GM21515 (cell line): ENCODE measurements around the gene GDPD4.

Source experiments
- ATAC-seq: cut with Tn5 transposase; IDR thresholded peaks from one replicate; pipeline ENCODE4 v1.9.1; 2021; ENCODE audit not compliant: unreplicated experiment

Gene GDPD4

DNA sequence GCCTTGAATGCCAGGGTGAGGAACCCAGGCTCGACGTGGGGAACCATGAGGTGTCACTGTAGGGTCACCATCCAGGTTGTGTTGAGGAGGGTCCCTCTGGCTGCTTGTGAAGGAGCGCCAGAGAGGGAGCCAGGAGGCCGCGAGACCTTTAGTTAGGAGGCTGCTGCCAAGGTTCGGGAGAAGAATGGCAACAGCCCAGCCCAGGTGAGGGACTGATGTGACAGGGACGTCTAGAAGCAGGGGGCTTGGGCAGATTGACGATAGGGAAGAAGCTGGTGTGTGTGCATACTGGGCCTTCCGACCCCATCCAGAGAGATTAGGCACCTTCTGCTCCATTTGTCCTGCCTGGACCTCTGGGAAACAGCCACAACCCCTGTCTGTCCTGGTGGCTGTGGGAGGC is 124.5 kb downstream of the GDPD4 start:
- no peak for ATAC-seq

DNA sequence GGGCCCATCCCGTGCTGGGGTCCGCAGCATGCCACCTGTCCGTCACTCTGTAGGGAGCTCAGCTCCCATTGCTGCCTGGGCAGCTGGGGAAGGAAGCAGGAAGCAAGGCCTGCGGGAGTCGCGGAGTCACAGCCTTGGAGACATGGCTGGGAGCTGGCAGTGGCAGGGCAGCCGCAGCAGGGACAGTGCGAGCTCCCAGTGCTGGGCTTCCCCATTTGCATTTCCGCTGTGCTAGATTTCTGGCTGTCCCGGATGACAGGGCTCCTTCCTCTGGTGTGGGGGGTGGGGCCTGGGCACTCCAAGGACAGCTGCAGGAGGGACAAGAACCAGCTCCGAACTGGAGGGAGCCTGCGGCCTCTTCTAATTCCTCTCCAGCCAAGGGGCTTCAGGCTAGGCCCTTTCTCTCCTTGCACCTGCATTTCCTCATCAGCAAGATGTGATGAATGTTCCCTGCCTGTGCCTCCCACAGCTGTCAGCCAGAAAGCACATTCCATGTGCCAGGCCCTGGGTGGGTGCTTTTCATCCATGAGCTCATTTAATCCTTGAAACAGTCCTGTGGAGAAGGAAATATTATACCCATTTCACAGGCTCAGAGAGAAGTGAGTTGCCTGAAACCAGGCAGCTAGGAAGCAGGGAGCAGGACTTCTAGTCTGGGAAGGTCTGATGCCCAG is 125.5 kb downstream of the GDPD4 start:
- ATAC-seq, result no peak

DNA sequence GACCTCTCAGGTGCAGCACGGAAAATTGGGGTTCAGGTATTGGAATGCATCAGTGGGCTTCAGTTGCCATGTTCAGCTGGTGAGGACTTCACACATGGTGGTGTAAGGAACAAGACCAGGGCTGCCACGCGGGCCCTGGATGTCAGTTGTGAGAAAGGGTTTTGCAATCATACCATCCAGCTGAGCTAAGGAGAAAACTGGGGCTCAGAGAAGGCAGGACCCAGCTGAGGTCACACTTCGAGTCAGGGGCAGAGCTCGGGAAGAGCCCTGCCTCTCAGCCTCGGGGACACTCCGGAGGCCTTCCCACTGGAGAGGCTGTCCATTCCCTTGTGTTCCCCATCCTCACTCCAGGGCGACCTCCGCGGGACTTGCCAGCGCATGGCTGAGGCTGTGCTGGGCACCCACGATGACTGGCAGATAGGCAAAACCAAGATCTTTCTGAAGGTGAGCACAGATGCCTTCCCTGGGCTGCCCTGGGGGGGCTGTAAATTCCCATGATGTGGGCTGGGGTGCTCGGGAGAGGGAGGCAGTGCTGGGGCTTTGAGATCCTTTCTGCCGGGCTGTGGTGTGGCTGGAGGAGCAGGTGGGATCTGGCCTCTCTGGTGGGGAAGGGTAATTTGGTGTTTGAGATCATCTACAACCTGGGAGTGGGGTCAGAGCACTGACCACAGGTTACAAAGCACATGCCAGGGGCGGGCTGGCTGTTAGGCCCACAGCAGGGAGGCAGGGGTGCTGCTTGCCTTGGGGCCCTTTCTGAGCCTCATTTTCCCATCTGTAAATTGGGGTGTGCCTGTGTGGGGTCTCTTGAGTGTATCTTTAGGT is 126.3 kb downstream of the GDPD4 start:
- no peak for ATAC-seq

DNA sequence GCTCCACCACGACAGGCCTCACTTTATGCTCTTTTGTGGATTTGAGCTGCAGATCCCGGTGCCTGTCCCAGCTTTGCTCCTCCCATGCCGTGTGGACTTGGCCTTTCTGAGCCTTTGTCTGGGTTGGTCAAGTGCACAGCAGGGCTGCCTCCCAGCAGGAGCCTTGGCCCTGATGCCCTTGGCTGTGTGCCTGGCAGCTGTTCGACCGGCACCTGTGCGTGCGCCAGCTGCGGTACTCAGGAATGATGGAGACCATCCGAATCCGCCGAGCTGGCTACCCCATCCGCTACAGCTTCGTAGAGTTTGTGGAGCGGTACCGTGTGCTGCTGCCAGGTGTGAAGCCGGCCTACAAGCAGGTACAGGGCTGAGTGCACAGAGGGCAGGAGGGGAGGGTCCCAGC is 126.9 kb downstream of the GDPD4 start:
- ATAC-seq, result no peak

DNA sequence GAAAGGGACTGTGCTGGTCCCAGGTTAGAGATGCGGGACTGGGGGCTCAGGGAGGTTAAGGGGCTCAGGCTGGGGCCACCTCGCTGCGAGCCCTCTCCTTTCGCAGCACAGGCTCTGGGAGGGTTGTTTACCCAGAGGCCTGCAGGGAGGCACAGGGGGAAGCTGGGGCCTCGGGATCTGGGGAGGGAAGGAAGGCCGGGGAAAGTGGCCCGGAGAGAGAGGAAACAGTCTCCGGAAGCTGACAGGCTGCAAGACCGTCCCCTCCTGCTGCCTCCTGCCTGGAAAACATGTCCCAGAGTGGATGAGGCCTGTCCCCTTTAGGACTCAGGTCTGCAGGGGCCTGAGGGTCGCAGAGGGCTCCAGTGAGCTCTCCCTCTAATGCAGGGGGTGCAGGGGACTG is 128.0 kb downstream of the GDPD4 start:
- no peak for ATAC-seq

DNA sequence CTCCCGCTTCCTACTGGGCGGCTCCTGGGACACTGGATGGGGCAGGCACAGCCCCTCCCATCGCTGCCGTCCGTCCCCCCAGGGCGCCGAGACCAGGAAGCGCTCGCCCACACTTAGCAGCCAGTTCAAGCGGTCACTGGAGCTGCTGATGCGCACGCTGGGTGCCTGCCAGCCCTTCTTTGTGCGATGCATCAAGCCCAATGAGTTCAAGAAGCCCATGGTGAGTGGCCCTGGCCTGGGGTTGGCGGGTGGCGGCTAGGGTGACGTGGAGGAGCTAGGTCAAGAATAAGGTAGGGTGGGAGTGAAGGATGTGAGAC is 128.9 kb downstream of the GDPD4 start:
- no peak for ATAC-seq

DNA sequence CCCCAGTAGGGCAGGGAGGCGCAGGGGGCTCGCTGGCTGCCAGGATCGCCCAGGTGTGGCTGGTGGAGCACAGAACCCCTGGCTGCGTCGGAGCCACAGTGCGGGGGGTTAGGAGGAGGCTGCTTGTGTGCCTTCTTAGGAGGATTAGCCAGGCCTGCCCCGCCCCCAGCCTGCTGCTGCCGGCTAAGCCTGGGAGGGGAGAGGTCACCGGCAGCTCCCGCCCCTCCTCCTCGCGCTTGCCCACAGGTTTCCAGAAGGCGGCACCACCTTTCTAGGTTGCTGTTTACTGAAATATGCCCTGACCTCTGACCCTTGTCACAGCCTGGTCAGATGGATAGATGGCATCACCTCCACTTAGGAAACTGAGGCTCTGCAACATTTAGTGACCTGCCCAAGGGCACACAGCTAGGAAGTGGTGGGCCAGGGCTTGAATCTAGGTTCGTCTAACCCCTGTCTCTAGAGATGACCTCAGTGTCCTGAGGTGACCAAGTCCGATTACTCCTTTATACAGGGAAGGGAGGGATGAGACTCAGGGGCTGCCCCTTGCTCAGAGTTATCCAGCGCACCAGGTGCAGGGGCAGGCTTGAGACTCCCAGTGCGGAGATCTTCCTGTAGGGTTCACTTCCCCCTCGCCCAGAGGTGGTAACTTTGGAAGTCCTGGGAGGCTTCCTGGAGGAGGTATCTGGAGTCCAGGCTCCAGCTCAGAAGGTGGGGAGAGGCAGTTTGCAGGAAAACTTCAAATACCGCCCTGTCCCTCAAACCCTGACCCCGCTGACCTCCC is 129.4 kb downstream of the GDPD4 start:
- ATAC-seq, result no peak

DNA sequence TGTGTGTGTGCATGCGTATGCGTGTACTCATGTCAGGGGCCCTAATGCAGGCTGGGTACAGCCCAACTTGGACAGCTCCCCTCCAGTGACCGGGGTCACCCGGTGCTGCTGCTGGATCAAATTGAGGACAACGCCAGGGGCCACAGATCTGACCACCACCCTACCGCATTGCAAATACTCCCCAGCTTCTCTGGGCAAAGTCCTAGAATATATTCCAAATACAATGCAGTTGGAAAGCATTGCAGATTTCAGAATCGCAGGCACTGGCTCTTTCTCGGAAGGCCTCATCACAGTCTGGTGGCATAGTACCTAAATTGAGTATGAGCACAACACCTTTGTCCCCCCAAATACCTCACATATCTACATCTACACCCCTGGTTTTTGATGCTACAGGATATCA is 130.2 kb downstream of the GDPD4 start:
- ATAC-seq, result no peak

DNA sequence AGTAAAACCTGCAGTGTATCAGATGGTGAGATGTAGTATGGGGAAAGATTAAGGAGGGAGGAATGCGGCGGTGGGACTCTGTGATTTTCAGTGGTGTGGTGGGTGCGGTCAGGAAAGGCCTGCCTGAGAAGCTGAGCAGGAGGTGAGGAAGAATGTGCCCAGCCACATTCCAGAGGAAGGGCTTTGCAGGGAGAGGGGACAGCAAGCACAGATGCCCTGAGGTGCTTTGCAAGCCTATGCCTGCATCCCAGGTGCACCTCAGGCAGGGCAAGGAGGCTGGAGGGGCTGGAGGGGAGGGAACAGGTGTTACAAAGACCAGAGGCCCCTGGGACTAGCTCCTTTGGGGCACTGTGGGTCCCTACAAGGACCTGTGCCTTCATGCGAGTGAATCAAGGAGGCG is 131.4 kb downstream of the GDPD4 start:
- no peak for ATAC-seq

DNA sequence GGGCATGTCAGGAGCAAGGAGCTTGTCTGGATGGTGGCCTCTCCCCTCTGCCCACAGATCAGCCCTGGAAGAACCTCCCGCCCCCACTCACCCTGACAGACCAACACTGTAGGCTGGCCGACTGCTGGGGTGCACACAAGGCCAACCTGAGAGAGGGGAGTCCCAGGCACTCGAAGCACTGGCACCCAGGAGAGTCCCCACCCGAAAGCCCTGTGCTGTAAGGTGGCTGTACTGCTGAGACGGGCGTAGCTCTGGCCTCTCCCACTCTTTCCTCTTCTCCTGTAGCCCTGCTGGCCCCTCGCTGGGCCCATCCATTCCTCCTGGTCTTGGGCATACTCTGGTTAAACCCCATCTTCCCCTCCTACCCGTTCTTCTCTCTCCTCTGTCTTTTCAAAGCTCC is 133.7 kb downstream of the GDPD4 start:
- no peak for ATAC-seq

DNA sequence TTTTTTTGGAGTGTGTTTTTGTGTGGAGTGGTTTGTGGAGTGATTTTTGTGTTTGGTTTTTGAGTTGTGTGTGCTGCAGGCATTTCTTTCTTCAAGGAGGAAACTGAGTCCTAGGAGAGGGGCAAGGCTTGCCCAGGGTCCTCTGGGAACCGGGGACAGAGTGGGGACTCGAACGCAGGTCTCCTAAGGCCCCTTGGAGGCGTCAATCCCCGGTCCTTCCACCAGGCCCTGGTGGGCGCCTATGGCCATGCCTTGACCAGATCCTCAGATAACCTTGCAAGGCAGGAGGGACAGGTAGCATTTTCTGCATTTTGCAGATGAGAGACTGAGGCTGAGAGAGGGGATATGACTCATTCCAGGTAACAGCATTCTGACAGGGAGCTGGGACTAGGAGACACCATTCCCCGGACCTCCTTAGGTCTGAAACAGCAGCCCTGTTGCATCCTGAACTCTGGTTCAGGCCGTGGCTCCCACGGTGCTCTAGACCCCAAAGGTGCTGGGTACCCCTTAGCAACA is 134.3 kb downstream of the GDPD4 start:
- no peak for ATAC-seq
